ENCODE data around the gene MAP1S.
"Not testable (repeated sequence)": the region's sequence is repeated elsewhere in the genome, so short reads cannot be mapped to it uniquely, and the experiment has no call there.

The MAP1S gene

GRCh38 chr19:17765069-17765618, 45.9 kb downstream of the MAP1S start:
- DNase-seq (ENCODE audit: low read depth in 3 of 3): no peak

- no peak for DNase-seq (ENCODE audit: low read depth in 3 of 3)
Observed at GRCh38 chr19:17766543-17767131, 47.4 kb downstream of the MAP1S start.

GRCh38 chr19:17767559-17767958, 48.3 kb downstream of the MAP1S start:
- DNase-seq (ENCODE audit: low read depth in 3 of 3): no peak

GRCh38 chr19:17770613-17771012, 51.3 kb downstream of the MAP1S start:
- DNase-seq (ENCODE audit: low read depth in 3 of 3): no peak

GRCh38 chr19:17772172-17772571, 52.9 kb downstream of the MAP1S start:
- no peak for DNase-seq (ENCODE audit: low read depth in 3 of 3)

GRCh38 chr19:17775245-17775927, 56.1 kb downstream of the MAP1S start:
- peak in 1 of 3 experiments; percentile 32 for DNase-seq (ENCODE audit: low read depth in 3 of 3)

GRCh38 chr19:17775991-17776803, 56.9 kb downstream of the MAP1S start:
- no peak for DNase-seq (ENCODE audit: low read depth in 3 of 3)

- DNase-seq (ENCODE audit: low read depth in 3 of 3): not testable (repeated sequence)
Observed at GRCh38 chr19:17777840-17778239, 58.6 kb downstream of the MAP1S start.

GRCh38 chr19:17778251-17778967, 59.1 kb downstream of the MAP1S start:
- DNase-seq (ENCODE audit: low read depth in 3 of 3): peak in 1 of 3 experiments; percentile 62

- DNase-seq (ENCODE audit: low read depth in 3 of 3): no peak
Observed at GRCh38 chr19:17778968-17779929, 60.0 kb downstream of the MAP1S start.

GRCh38 chr19:17780781-17781180, 61.5 kb downstream of the MAP1S start:
- DNase-seq (ENCODE audit: low read depth in 3 of 3): no peak

- DNase-seq (ENCODE audit: low read depth in 3 of 3): not testable (repeated sequence)
Observed at GRCh38 chr19:17783721-17784120, 64.4 kb downstream of the MAP1S start.
